GM19438 (cell line): ENCODE data around the gene AKAP5.

ENCODE experiments used
- ATAC-seq: cut with Tn5 transposase; IDR thresholded peaks from one replicate; pipeline ENCODE4 v1.9.1; 2021; ENCODE audit warnings: low read depth; ENCODE audit not compliant: unreplicated experiment

Gene AKAP5

DNA sequence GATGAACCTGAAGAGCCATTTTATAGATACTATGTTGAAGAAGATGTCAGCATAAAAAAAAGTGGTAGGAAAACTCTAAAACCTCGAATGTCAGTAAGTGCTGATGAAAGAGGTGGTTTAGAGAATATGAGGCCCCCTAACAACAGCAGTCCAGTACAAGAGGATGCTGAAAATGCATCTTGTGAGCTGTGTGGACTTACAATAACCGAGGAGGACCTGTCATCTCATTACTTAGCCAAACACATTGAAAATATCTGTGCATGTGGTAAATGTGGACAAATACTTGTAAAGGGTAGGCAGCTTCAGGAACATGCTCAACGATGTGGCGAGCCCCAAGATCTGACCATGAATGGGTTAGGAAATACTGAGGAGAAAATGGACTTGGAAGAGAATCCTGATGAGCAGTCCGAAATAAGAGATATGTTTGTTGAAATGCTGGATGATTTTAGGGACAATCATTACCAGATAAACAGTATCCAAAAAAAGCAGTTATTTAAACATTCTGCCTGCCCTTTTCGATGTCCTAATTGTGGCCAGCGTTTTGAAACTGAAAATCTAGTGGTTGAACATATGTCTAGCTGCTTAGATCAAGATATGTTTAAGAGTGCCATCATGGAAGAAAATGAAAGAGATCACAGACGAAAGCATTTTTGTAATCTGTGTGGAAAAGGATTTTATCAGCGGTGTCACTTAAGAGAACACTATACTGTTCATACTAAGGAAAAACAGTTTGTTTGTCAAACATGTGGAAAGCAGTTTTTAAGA is 57.5 kb downstream of the AKAP5 start:
- ATAC-seq = no peak
